Measurements from ENCODE around the gene LMF1.

LMF1 gene

DNA sequence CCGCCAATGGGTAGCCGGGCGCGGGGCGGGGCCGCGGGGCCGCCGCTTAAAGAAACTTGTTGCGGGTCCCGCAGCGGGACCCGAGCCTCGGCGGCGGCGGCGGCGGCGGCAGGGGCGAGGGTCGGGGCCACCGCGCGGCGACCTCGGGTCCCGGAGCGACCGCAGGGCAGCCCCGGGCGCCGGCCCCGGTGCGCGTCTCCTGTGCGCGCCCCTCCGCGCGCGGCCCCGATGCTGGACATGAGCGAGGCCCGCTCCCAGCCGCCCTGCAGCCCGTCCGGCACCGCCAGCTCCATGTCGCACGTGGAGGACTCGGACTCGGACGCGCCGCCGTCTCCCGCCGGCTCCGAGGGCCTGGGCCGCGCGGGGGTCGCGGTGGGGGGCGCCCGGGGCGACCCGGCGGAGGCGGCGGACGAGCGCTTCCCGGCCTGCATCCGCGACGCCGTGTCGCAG lies 10.9 kb upstream of the LMF1 start, which contains the start of gene SOX8:
TSS of gene SOX8 (plus strand) at position 76 of the 450 bp plus-strand sequence. CDS start at position 229, 153 bp downstream.
- DNase-seq (ENCODE audit: low read depth) = no peak
- no peak within 1 kb of the TSS for H3K4me3 ChIP-seq (ENCODE audit: control insufficient read depth, low read depth, low read length)
- TF ChIP-seq, protein P1, sequence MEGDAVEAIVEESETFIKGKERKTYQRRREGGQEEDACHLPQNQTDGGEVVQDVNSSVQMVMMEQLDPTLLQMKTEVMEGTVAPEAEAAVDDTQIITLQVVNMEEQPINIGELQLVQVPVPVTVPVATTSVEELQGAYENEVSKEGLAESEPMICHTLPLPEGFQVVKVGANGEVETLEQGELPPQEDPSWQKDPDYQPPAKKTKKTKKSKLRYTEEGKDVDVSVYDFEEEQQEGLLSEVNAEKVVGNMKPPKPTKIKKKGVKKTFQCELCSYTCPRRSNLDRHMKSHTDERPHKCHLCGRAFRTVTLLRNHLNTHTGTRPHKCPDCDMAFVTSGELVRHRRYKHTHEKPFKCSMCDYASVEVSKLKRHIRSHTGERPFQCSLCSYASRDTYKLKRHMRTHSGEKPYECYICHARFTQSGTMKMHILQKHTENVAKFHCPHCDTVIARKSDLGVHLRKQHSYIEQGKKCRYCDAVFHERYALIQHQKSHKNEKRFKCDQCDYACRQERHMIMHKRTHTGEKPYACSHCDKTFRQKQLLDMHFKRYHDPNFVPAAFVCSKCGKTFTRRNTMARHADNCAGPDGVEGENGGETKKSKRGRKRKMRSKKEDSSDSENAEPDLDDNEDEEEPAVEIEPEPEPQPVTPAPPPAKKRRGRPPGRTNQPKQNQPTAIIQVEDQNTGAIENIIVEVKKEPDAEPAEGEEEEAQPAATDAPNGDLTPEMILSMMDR (conservative IDR thresholded peaks at IDR 0.05; ENCODE audit: control insufficient read depth, insufficient read depth, low read depth, low read length) = no peak

DNA sequence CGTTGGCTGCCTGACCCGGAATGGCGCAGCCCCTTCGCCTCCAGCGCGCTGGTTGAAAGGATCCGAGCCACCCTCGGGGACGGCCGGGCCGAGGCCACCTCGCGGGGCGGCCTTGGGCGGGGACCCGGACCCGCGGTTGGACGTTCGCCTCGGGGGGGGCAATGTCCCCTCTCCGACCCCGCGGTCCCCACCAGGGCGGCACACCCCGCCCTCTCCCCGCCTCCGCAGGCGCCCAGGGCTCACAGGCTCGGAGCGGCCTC lies 9.7 kb upstream of the LMF1 start:
- TF ChIP-seq, protein P1 (conservative IDR thresholded peaks at IDR 0.05; ENCODE audit: control insufficient read depth, insufficient read depth, low read depth, low read length) = no peak
- no peak overlapping the region for H3K4me3 ChIP-seq (ENCODE audit: control insufficient read depth, low read depth, low read length)

DNA sequence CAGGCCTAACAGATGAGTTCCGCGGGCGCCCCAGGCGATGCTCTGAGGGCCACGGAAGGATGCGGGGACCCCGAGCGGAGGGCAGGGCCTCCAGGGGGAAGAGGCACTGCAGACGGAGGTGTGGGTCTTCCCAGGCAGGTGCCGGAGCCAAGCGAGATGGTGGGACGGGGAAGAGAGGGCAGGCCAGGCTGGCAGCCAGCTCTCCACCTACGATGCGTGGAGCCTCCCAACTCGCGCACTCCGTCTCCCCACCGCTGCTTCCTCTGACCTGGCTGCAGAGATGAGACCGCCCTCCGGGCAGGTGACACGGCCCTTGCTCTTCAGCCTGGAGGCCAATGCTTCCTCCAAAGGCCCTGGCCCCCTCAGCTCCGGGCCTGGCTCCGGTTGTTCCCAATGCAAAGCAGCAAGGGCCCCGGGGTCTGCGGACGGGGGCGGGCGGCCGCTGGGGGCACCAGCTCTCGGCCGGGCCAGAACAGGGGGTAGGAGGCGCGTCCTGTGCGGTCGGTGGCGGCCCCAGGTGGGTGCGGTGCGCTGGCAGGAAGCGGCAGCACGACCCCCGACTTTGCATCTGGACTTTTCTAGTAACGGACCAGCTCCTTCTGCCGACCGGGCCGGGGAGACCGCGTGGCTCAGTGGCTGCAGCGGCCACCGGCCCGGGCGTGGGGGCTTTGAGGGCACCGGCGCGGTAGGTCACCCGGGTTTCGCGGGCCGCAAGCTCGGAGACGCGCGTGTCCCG lies 9.2 kb upstream of the LMF1 start:
- TF ChIP-seq, protein P1 (conservative IDR thresholded peaks at IDR 0.05; ENCODE audit: control insufficient read depth, insufficient read depth, low read depth, low read length) = no peak
- DNase-seq (ENCODE audit: low read depth) = no peak
- H3K4me3 ChIP-seq (ENCODE audit: control insufficient read depth, low read depth, low read length) = no peak overlapping the region

More for the DNA sequence above, 9.7 kb upstream of the LMF1 start:
- no peak for DNase-seq (ENCODE audit: low read depth)

DNA sequence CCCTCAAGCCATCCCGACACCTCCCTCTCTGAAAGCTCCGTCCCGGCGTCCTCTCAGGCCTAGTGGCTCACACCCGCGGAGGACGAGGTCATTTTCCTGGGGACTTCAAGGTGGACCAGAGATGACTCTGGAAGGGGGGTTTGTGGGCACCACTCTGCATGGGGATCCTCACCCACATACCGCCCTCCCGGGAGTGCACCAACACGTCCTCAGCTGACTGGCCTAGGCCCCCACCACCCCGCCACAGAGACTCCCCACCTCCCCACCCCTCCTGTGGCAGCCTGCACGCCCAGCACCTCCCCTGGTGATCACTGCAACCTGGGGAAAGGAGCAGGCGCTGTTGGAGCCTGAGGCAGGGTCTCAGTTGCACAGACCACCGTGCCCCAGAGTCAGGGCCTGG lies 8.4 kb upstream of the LMF1 start:
- DNase-seq (ENCODE audit: low read depth) = no peak
- no peak overlapping the region for H3K4me3 ChIP-seq (ENCODE audit: control insufficient read depth, low read depth, low read length)
- TF ChIP-seq, protein P1 (conservative IDR thresholded peaks at IDR 0.05; ENCODE audit: control insufficient read depth, insufficient read depth, low read depth, low read length) = no peak

DNA sequence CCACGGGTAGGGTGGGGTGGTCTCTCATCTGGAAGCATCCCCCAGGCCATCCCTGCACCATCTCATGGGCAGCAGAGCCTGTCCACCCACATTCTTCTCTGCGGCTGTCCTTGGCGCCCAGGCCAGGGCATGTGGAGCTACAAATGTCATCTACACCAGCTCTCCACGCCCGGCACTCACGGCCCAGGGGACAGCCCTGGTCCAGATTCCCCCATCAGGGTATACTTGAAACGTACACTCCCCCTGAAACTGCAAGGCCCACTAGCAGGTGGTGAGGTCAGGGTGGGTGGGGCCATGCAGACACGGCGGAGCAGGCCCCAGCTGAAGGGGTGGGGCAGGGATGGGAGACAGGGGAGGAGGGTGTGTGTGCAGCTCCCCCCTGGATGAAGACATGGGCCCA lies 7.6 kb upstream of the LMF1 start:
- TF ChIP-seq, protein P1 (conservative IDR thresholded peaks at IDR 0.05; ENCODE audit: control insufficient read depth, insufficient read depth, low read depth, low read length) = no peak
- H3K4me3 ChIP-seq (ENCODE audit: control insufficient read depth, low read depth, low read length) = no peak overlapping the region
- no peak for DNase-seq (ENCODE audit: low read depth)

DNA sequence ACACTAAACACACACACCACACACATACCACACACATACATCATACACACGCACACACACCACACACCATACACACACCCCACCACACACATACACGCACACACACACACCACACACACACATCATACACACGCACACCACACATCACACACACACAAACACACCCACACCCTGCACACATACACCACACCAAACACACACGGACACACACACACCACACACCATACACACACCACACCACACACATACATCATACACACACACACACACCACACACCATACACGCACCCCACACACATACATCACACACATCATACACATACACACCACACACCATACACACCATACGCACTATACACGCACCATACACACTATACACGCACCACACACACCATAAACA lies 7.1 kb upstream of the LMF1 start:
- DNase-seq (ENCODE audit: low read depth) = no peak
- no peak overlapping the region for H3K4me3 ChIP-seq (ENCODE audit: control insufficient read depth, low read depth, low read length)

More for the DNA sequence above, 7.1 kb upstream of the LMF1 start:
- TF ChIP-seq, protein P1 (conservative IDR thresholded peaks at IDR 0.05; ENCODE audit: control insufficient read depth, insufficient read depth, low read depth, low read length) = no peak

Measured in fibroblast of mammary gland (primary cell).